Tibial nerve (tissue), 3 donors: ENCODE data around the gene ELP5.

Experiments used
- CTCF ChIP-seq, 5 experiments: fragments of 200-600 bp in 3 of 5; fragments of 450-650 bp in 2 of 5; sonication (generic) in 3 of 5; IDR thresholded peaks; one replicate each; pipeline ENCODE4 v1.5.1; 2016 to 2019; ENCODE audit warnings: antibody characterized with exemption in 5 of 5, mild to moderate bottlenecking in 3 of 5, moderate library complexity in 2 of 5
- POLR2A ChIP-seq, 2 donors: fragments of 450-650 bp; IDR thresholded peaks; one replicate each; pipeline ENCODE4 v1.6.1; 2017; ENCODE audit warnings: antibody characterized with exemption in 2 of 2, mild to moderate bottlenecking in 2 of 2, moderate library complexity in 2 of 2

- TF ChIP-seq CTCF (IDR thresholded peaks at IDR 0.05) (no peak), POLR2A (IDR thresholded peaks at IDR 0.05) (peak in 1 of 2 donors; percentile 23)
These were observed 56.8 kb downstream of the ELP5 start for GRCh38 chr17:7308625-7309433.
